SK-N-SH treated with all-trans-retinoic acid at 6 μM for 48 hours (cell line): Measurements from ENCODE around the gene KLHL29.

Source experiments
- CSDC2 ChIP-seq: fragments of 250-450 bp; sonication (Bioruptor Pico); IDR thresholded peaks from 2 replicates; pipeline ENCODE4 v1.5.0; 2020; ENCODE audit warnings: mild to moderate bottlenecking, moderate library complexity
- CSRNP3 ChIP-seq: fragments of 250-450 bp; sonication (Bioruptor Pico); IDR thresholded peaks from 2 replicates; pipeline ENCODE4 v1.5.1; 2021; ENCODE audit warnings: mild to moderate bottlenecking, moderate library complexity
- TOX ChIP-seq: fragments of 250-450 bp; sonication (Bioruptor Pico); IDR thresholded peaks from 2 replicates; pipeline ENCODE4 v1.8.0; 2021; ENCODE audit warnings: mild to moderate bottlenecking, moderate library complexity, borderline replicate concordance
- ZFP3 ChIP-seq: fragments of 250-450 bp; sonication (Bioruptor Pico); IDR thresholded peaks from 2 replicates; pipeline ENCODE4 v1.5.0; 2020; ENCODE audit warnings: mild to moderate bottlenecking, moderate library complexity
- ZNF565 ChIP-seq: fragments of 450-650 bp; formaldehyde crosslinking; conservative IDR thresholded peaks from 2 replicates; pipeline ENCODE4 v1.5.0; 2020; ENCODE audit warnings: low read depth, mild to moderate bottlenecking, moderate library complexity

GRCh38 chr2:23630961-23631360 is 246.0 kb downstream of the KLHL29 start:
- TF ChIP-seq CSRNP3 (no peak), TOX (CRISPR knock-in tag) (no peak), ZNF565 (CRISPR knock-in tag) (no peak), CSDC2 (CRISPR knock-in tag) (no peak), ZFP3 (CRISPR knock-in tag) (no peak)
